Spinal cord (tissue), 10 donors: ENCODE results near the gene COX10. TPM values are rescaled to one million over a fixed set of nuclear protein-coding genes. Genes with fewer than 3 reads are reported as not detected.
A peak's percentile ranks its signal among the peaks of the same experiment; 100 is the strongest.
"Not testable (repeated sequence)": the region's sequence is repeated elsewhere in the genome, so short reads cannot be mapped to it uniquely, and the experiment has no call there.

ENCODE experiments used
- DNase-seq, 6 donors: peaks; one replicate each; pipeline versions ENCODE4 v3.0.0 to v3.0.0-alpha.2; 2013 to 2015; ENCODE audit warnings: low spot score in 6 of 6, low read depth in 4 of 6
- H3K27ac ChIP-seq: one replicate; pipeline ENCODE4 v1.5.1; 2013; ENCODE audit warnings: low read depth, low read length, control low read depth
- H3K27me3 ChIP-seq: one replicate; pipeline ENCODE4 v1.6.1; 2013; ENCODE audit warnings: low read length; ENCODE audit not compliant: control insufficient read depth, insufficient read depth
- H3K36me3 ChIP-seq: one replicate; pipeline ENCODE4 v1.6.1; 2013; ENCODE audit warnings: low read length; ENCODE audit not compliant: control insufficient read depth, insufficient read depth
- H3K4me1 ChIP-seq: one replicate; pipeline ENCODE4 v1.6.1; 2013; ENCODE audit warnings: low read length; ENCODE audit not compliant: control insufficient read depth, insufficient read depth
- H3K4me3 ChIP-seq: one replicate; pipeline ENCODE4 v1.5.1; 2013; ENCODE audit warnings: low read depth, low read length, control low read depth
- H3K9me3 ChIP-seq: one replicate; pipeline ENCODE4 v1.6.1; 2013; ENCODE audit warnings: low read length; ENCODE audit not compliant: control insufficient read depth, insufficient read depth
- WGBS: methylation state at CpG from one replicate; pipeline ENCODE4 v1.1.5; 2013; ENCODE audit warnings: missing lambda C conversion rate; ENCODE audit not compliant: insufficient coverage; 5-methylcytosine and 5-hydroxymethylcytosine counted together
- long read RNA-seq, 4 donors: transcript quantifications; one replicate each; lab custom pipeline, GENCODE V29; 2026
- polyA plus RNA-seq, 2 donors: library from polyadenylated mRNA; unstranded; fragments of 120-200 nt; gene quantifications; one replicate each; pipeline ENCODE4 v1.2.1, GENCODE V29; 2013; ENCODE audit not compliant: insufficient read length in 2 of 2
- total RNA-seq, 2 donors: library from RNA; depleted of rRNA in 1 of 2; stranded (reverse); fragments of 120-200 nt in 1 of 2; fragments of >200 nt in 1 of 2; gene quantifications; one replicate each; pipeline versions ENCODE4 v1.2.3 to v1.2.4, GENCODE V29; 2013 to 2014
- donor health status: healthy.

Gene COX10
- 10 to 100 TPM; 15.5 to 18.1 TPM for total RNA-seq
- 10 to 100 TPM; 14.6 to 14.8 TPM for polyA plus RNA-seq
- long read RNA-seq, donor 1, partial matches to known transcripts, result 0 of 4 reads
- long read RNA-seq, donor 1, other reads (novel, unspliced or antisense), result 0 of 4 reads
- long read RNA-seq, donor 2, result 0 reads
- long read RNA-seq, donor 3, partial matches to known transcripts, result 0 of 3 reads
- long read RNA-seq, donor 3, other reads (novel, unspliced or antisense), result 0 of 3 reads
- long read RNA-seq, donor 4, partial matches to known transcripts, result 11 of 16 reads
- long read RNA-seq, donor 4, other reads (novel, unspliced or antisense), result 0 of 16 reads

- no peaks in the 10 kb centered on the region for H3K4me1 ChIP-seq
- peak within 1 kb of the TSS; percentile 94 for H3K4me3 ChIP-seq
- H3K36me3 ChIP-seq, result peaks cover 3% of the 10 kb centered on the region
- H3K9me3 ChIP-seq, result peaks cover 1% of the 10 kb centered on the region
- DNase-seq, result peak; percentile 67 to 96 (median 78)
- WGBS, result under 1% methylated on average over 38 of the region's 48 CpGs
- peak within 1 kb of the TSS; percentile 11 for H3K27ac ChIP-seq
- H3K27me3 ChIP-seq, result no peaks in the 10 kb centered on the region
Observed at GRCh38 chr17:14069251-14070021, at the start of gene COX10. Gene COX10, plus strand, starts transcription at chr17:14069504. Its CDS starts 102 bp downstream, at chr17:14069606.

- not testable (repeated sequence) for DNase-seq, H3K27ac ChIP-seq, H3K36me3 ChIP-seq, H3K4me1 ChIP-seq, H3K4me3 ChIP-seq, H3K9me3 ChIP-seq, H3K27me3 ChIP-seq
- WGBS, result no CpG with 5 or more reads among the region's 9 CpGs
Observed at GRCh38 chr17:14021651-14022294, 47.5 kb upstream of the COX10 start.

GRCh38 chr17:14029755-14030154 lies 39.5 kb upstream of the COX10 start:
- H3K27me3 ChIP-seq, DNase-seq, H3K27ac ChIP-seq, H3K36me3 ChIP-seq, H3K4me1 ChIP-seq, H3K4me3 ChIP-seq, H3K9me3 ChIP-seq: not testable (repeated sequence)
- no CpG with 5 or more reads among the region's 5 CpGs for WGBS

GRCh38 chr17:14032234-14032633 lies 37.1 kb upstream of the COX10 start:
- H3K4me3 ChIP-seq, result no peak overlapping the region
- no peaks in the 10 kb centered on the region for H3K4me1 ChIP-seq
- H3K36me3 ChIP-seq, result no peaks in the 10 kb centered on the region
- H3K9me3 ChIP-seq, result no peaks in the 10 kb centered on the region
- DNase-seq, result no peak
- H3K27ac ChIP-seq, result no peak overlapping the region
- no CpG with 5 or more reads among the region's 3 CpGs for WGBS
- H3K27me3 ChIP-seq, result no peaks in the 10 kb centered on the region

- no peaks in the 10 kb centered on the region for H3K9me3 ChIP-seq
- H3K4me1 ChIP-seq, result no peaks in the 10 kb centered on the region
- DNase-seq, result peak in 1 of 6 donors; percentile 27
- no peaks in the 10 kb centered on the region for H3K36me3 ChIP-seq
- no peaks in the 10 kb centered on the region for H3K27me3 ChIP-seq
- H3K4me3 ChIP-seq, result no peak overlapping the region
- WGBS, result 100% methylated on average over 1 of the region's 4 CpGs
- H3K27ac ChIP-seq, result no peak overlapping the region
Observed at GRCh38 chr17:14033166-14033565, 36.1 kb upstream of the COX10 start.

GRCh38 chr17:14037453-14037852 lies 31.9 kb upstream of the COX10 start:
- WGBS, result no CpG with 5 or more reads among the region's 1 CpG
- Histone ChIP-seq H3K4me1 (no peaks in the 10 kb centered on the region), H3K4me3 (no peak overlapping the region), H3K27ac (no peak overlapping the region), H3K36me3 (no peaks in the 10 kb centered on the region), H3K27me3 (no peaks in the 10 kb centered on the region), H3K9me3 (no peaks in the 10 kb centered on the region)
- DNase-seq, result no peak

- Histone ChIP-seq H3K4me1 (no peaks in the 10 kb centered on the region), H3K27me3 (no peaks in the 10 kb centered on the region), H3K36me3 (no peaks in the 10 kb centered on the region), H3K27ac (no peak overlapping the region), H3K9me3 (no peaks in the 10 kb centered on the region), H3K4me3 (no peak overlapping the region)
- no peak for DNase-seq
- 65% methylated on average over 1 of the region's 1 CpG for WGBS
Observed at GRCh38 chr17:14038206-14038605, 31.1 kb upstream of the COX10 start.

GRCh38 chr17:14042411-14042810 lies 26.9 kb upstream of the COX10 start:
- H3K27ac ChIP-seq, result no peak overlapping the region
- no peaks in the 10 kb centered on the region for H3K4me1 ChIP-seq
- H3K4me3 ChIP-seq, result no peak overlapping the region
- WGBS, result 92% methylated on average over 2 of the region's 4 CpGs
- DNase-seq, result no peak
- no peaks in the 10 kb centered on the region for H3K9me3 ChIP-seq
- H3K36me3 ChIP-seq, result no peaks in the 10 kb centered on the region
- H3K27me3 ChIP-seq, result no peaks in the 10 kb centered on the region

- Histone ChIP-seq H3K4me1 (no peaks in the 10 kb centered on the region), H3K36me3 (no peaks in the 10 kb centered on the region), H3K27ac (no peak overlapping the region), H3K4me3 (no peak overlapping the region), H3K27me3 (no peaks in the 10 kb centered on the region), H3K9me3 (no peaks in the 10 kb centered on the region)
- no CpG with 5 or more reads among the region's 1 CpG for WGBS
- DNase-seq, result no peak
Observed at GRCh38 chr17:14044702-14045101, 24.6 kb upstream of the COX10 start.
